PFSK-1 (cell line): ENCODE data around the gene ABCA1.

Experiments used
- SIN3A ChIP-seq: IDR thresholded peaks from 2 replicates; pipeline ENCODE4 v1.6.1; 2012; ENCODE audit warnings: mild to moderate bottlenecking, low read length, moderate library complexity, borderline replicate concordance; ENCODE audit not compliant: insufficient read depth
- TAF1 ChIP-seq: IDR thresholded peaks from 2 replicates; pipeline ENCODE4 v1.6.1; 2012; ENCODE audit warnings: low read length, control low read depth, borderline replicate concordance; ENCODE audit not compliant: insufficient read depth

DNA sequence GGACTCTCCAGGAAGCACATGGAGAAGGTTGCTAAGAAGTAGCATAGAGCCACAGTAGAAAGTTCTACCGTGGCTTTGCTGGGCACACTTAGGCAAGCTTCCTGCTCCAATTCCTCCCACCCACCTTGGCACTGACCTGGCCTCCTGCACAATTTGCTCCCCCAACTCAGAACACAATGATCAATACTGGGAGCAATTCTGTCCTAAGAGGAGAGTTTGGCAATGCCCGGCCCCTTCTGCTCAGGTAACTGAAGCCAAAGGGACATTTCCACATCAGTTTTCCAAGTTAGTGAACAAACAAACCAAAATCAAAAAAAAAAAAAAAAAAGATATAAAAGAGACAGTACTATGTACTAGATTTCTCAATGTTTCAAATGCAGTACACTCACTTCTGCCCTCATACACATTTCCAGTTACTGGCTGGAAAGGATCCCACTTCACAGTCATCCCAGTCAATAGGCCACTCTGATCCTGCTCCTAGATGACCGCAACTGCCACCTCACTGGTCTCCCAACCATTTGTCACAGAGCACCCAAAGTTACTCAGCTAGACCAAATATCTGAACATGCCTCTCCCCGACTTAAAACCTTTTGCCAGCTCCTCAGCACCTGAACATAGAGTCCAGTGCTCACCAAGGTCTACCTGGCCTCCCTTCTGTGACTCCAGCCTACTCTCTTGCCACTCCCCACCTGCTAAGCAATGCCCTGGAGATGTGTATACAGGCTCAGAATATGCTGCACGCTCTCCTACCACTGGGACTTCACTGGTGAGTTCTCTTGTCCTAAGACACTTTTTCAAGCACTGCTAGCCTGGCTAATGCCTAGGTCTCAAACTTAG, 21.3 kb downstream of the ABCA1 start:
- no peak for TF ChIP-seq TAF1
- no peak for TF ChIP-seq SIN3A
